ENCODE data around the gene EMILIN3. TPM values are rescaled to one million over a fixed set of nuclear protein-coding genes. Genes with fewer than 3 reads are reported as not detected.

Gene EMILIN3
- total and polyA plus RNA-seq, 2 of the 8 experiments (the other 6 are each of a cell fraction or from before 2014, with no cell fraction given), result 3.8 to 5.2 TPM

DNA sequence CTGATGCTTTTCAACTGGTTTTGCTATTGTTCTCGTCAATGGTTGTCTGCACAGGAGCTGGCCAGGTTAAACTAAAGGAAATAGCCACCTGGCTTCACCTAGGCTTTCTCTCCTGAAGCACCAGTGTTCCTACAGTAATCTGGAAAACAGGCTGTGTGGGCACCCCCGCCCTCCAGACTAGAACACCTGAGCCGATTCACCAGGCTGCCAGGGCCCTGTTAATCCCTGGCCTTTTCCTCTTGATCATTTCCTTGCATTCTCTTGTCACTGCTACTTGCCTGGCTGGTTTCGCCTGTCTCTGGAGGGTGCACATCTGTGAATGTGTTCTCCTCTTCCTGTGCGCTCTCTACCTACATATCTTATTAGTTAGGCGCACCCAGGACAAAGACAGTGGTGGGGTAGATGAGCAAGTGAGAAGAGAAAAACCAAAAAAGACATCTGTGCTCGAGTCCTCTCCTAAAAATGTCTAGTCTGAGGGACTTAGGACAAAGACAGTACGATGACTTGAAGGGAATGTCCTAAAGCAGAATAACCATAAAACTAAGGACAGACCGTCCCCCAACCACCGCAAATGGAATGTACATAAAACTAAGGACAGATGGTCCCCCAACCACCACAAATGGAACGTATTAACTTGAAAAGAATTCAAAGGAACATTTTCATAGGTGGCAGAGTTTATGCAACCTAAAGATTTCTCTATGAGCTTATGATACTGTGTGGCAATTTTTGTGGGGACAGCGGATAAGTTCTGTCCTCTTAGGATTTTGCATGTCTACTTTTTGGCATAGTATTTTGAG, 45.9 kb upstream of the EMILIN3 start:
- Histone ChIP-seq H3K23ac (ENCODE audit: insufficient read length) (no peak overlapping the region), H3K23me2 (ENCODE audit: low read depth, low read length) (no peaks in the 10 kb centered on the region), H3K4me1 (replicated peaks in 1 of 4; ENCODE audit: control insufficient read depth in 3 of 4, insufficient read depth in 4 of 4, low read length in 3 of 4) (no peaks in the 10 kb centered on the region), H3K56ac (replicated peaks; ENCODE audit: insufficient read length, low read depth, low read length) (no peak overlapping the region), H3K9me3 (ENCODE audit: insufficient read depth in 2 of 2, low read depth in 1 of 2, low read length in 1 of 2) (no peaks in the 10 kb centered on the region), H3K4me2 (ENCODE audit: insufficient read depth in 1 of 2, low read depth in 2 of 2, low read length in 2 of 2) (no peak overlapping the region), H2AFZ (ENCODE audit: low read length) (no peak overlapping the region), H2BK12ac (ENCODE audit: low read depth, low read length) (no peak overlapping the region), H3K79me2 (ENCODE audit: control insufficient read depth in 1 of 2, insufficient read depth in 2 of 2, low read length in 2 of 2) (no peaks in the 10 kb centered on the region), H4K5ac (ENCODE audit: insufficient read length, low read depth, low read length) (no peak overlapping the region), H3K27ac (ENCODE audit: low read depth, low read length) (no peak overlapping the region), H3K4me3 (ENCODE audit: extremely low read depth in 1 of 4, insufficient read depth in 2 of 4, low read depth in 3 of 4, low read length in 4 of 4) (no peak overlapping the region), H3K18ac (ENCODE audit: extremely low read depth, low read length) (no peak overlapping the region), H3K9ac (replicated peaks in 1 of 4; ENCODE audit: extremely low read depth in 1 of 4, low read depth in 3 of 4, low read length in 3 of 4) (no peak overlapping the region), H2BK15ac (ENCODE audit: low read length) (no peak overlapping the region), H2AK5ac (ENCODE audit: low read depth, low read length) (no peak overlapping the region), H4K20me1 (replicated peaks in 1 of 2; ENCODE audit: control insufficient read depth in 1 of 2, insufficient read depth in 2 of 2, low read length in 2 of 2) (peaks cover 0 to 5% of the 10 kb centered on the region in 2 experiments), H3K27me3 (replicated peaks in 1 of 4; ENCODE audit: control insufficient read depth in 3 of 4, extremely low read depth in 1 of 4, insufficient read depth in 3 of 4, low read length in 3 of 4) (no peaks in the 10 kb centered on the region), H3K36me3 (ENCODE audit: control insufficient read depth in 2 of 4, insufficient read depth in 4 of 4, low read length in 3 of 4) (peaks cover 37 to 96% (median 78%) of the 10 kb centered on the region in 4 experiments), H3K4ac (replicated peaks; ENCODE audit: insufficient read length, low read depth, low read length) (no peak overlapping the region), H2BK120ac (replicated peaks; ENCODE audit: low read depth, low read length) (no peak overlapping the region), H2BK20ac (ENCODE audit: low read length) (no peak overlapping the region), H4K91ac (replicated peaks; ENCODE audit: insufficient read length, low read length) (no peak overlapping the region), H4K8ac (ENCODE audit: extremely low read depth, insufficient read depth, low read length) (no peak overlapping the region), H2BK5ac (ENCODE audit: low read depth, low read length) (no peak overlapping the region), H3K79me1 (ENCODE audit: low read depth, low read length) (no peaks in the 10 kb centered on the region), H3K14ac (ENCODE audit: insufficient read length) (no peak overlapping the region)
- WGBS, 2 experiments (ENCODE audit: extremely low coverage in 1 of 2, insufficient coverage in 1 of 2, insufficient read length in 1 of 2, insufficient replicate concordance in 2 of 2, low coverage in 1 of 2, low lambda C conversion rate in 2 of 2, missing lambda C conversion rate in 1 of 2), result 92% methylated on average over 12 of the region's 12 CpGs; no CpG with 5 or more reads in 1 of the 2 experiments
- ChIA-PET CTCF (ENCODE audit: partially characterized antibody) (interaction anchor here (0.8 to 2.0 kb wide), 3 partner anchors 25 to 180 kb away, joined by 3 to 9 read pairs (median 4); no protein-coding TSS in a partner anchor), POLR2A (ENCODE audit: partially characterized antibody) (no interaction called here)
- DNase-seq (ENCODE audit: low read depth in 1 of 2, low spot score in 2 of 2) (no peak), FAIRE-seq (no peak)
- TF ChIP-seq, protein P1, sequence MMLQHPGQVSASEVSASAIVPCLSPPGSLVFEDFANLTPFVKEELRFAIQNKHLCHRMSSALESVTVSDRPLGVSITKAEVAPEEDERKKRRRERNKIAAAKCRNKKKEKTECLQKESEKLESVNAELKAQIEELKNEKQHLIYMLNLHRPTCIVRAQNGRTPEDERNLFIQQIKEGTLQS (IDR thresholded peaks at IDR 0.05; ENCODE audit: insufficient read depth, low read depth, low read length), result no peak
- no peak for TF ChIP-seq JUND (IDR thresholded peaks at IDR 0.05; ENCODE audit: low read length)
- TF ChIP-seq EP300 (IDR thresholded peaks at IDR 0.05; ENCODE audit: borderline replicate concordance in 1 of 2, low read depth in 2 of 2, low read length in 2 of 2), result no peak
- no peak for TF ChIP-seq TBP (IDR thresholded peaks at IDR 0.05; ENCODE audit: low read depth, low read length)
- no peak for TF ChIP-seq SIRT6 (IDR thresholded peaks at IDR 0.05; ENCODE audit: low read length)
- no peak for TF ChIP-seq SP2 (IDR thresholded peaks at IDR 0.05; ENCODE audit: low read length)
- no peak for TF ChIP-seq CBX8 (IDR thresholded peaks at IDR 0.05; ENCODE audit: borderline replicate concordance, low read depth, low read length)
- TF ChIP-seq RBBP5 (IDR thresholded peaks at IDR 0.05; ENCODE audit: borderline replicate concordance, low read depth, low read length), result no peak
- TF ChIP-seq CREB1 (IDR thresholded peaks at IDR 0.05), result no peak
- no peak for TF ChIP-seq FOSL1 (IDR thresholded peaks at IDR 0.05; ENCODE audit: insufficient read depth, low read depth, low read length)
- TF ChIP-seq GABPA (IDR thresholded peaks at IDR 0.05; ENCODE audit: borderline replicate concordance, insufficient read depth, low read length), result no peak
- TF ChIP-seq NRF1 (IDR thresholded peaks at IDR 0.05; ENCODE audit: low read depth, low read length), result no peak
- no peak for TF ChIP-seq MAFK (IDR thresholded peaks at IDR 0.05; ENCODE audit: low read depth, low read length)

Measured in H1 (cell line).